Mesodermal cell (in vitro differentiated cells): ENCODE measurements around the gene DGKA.
A peak's percentile ranks its signal among the peaks of the same experiment; 100 is the strongest.

ENCODE experiments used
- H3K27ac ChIP-seq: 2 replicates; pipeline ENCODE4 v1.7.0; 2013; ENCODE audit warnings: mild to moderate bottlenecking, low read depth, low read length, moderate library complexity; ENCODE audit not compliant: severe bottlenecking
- H3K36me3 ChIP-seq: 2 replicates; pipeline ENCODE4 v1.7.1; 2013; ENCODE audit warnings: mild to moderate bottlenecking, low read length, moderate library complexity; ENCODE audit not compliant: control insufficient read depth, insufficient read depth
- H3K4me1 ChIP-seq: one replicate; pipeline ENCODE4 v1.7.1; 2013; ENCODE audit warnings: mild to moderate bottlenecking, low read length; ENCODE audit not compliant: insufficient read depth, control insufficient read depth, poor library complexity, severe bottlenecking
- H3K4me3 ChIP-seq: 2 replicates; pipeline ENCODE4 v1.7.0; 2013; ENCODE audit warnings: low read length, control low read depth, mild to moderate bottlenecking; ENCODE audit not compliant: insufficient read depth, poor library complexity, severe bottlenecking; ENCODE audit errors: extremely low read depth
- H3K9me3 ChIP-seq: 2 replicates; pipeline ENCODE4 v1.7.1; 2013; ENCODE audit warnings: mild to moderate bottlenecking, low read length, moderate library complexity; ENCODE audit not compliant: control insufficient read depth
- WGBS, 2 experiments: methylation state at CpG; one replicate each; pipeline ENCODE4 v1.1.5; 2013; ENCODE audit warnings: missing lambda C conversion rate in 2 of 2; ENCODE audit not compliant: insufficient coverage in 2 of 2; 5-methylcytosine and 5-hydroxymethylcytosine counted together

The DGKA gene

DNA sequence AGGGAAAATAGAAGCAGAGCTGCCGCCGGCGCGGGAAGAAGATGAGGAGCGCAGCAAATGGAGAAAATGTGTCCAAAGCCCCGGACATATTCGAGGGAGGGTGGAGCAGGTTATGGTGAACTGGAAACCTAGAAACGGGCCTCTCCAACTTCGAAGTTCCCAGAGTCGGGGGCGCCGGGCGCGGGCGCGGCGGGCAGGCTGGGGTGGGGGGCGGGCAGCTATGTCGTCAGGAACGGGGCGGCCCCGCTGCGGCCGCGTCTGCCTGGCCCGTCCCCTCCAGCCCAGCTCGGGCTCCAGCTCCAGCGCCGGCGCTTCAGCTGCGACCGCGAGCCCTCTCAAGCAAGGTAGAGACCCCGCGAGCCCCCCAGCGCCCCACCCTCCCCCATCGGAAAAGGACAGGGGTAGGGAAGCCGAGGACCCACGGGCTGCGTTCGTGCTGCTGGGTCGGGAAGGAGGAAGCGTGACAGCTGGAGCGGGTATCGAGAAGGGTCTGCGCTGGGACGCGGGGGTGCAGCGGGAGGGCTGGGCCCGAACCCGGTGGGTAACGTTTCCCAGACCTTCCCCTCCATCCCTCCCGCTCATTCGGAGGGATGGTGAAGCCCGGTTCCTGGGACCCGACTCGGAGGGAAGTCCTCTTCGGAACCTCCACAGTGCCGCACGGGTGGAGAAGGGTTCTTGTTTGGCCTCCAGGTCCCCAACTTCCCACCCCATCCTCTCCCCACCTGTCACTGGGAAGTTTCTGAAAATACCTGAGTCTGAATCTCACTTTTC lies 1.0 kb downstream of the DGKA start:
- Histone ChIP-seq H3K4me3 (peak overlapping the region; percentile 62), H3K36me3 (peaks cover under 1% of the 10 kb centered on the region), H3K27ac (peak overlapping the region; percentile 45), H3K4me1 (peaks cover 42% of the 10 kb centered on the region), H3K9me3 (no peaks in the 10 kb centered on the region)
- WGBS, 2 experiments: 1 to 4% methylated on average over 26 to 40 of the region's 60 CpGs

DNA sequence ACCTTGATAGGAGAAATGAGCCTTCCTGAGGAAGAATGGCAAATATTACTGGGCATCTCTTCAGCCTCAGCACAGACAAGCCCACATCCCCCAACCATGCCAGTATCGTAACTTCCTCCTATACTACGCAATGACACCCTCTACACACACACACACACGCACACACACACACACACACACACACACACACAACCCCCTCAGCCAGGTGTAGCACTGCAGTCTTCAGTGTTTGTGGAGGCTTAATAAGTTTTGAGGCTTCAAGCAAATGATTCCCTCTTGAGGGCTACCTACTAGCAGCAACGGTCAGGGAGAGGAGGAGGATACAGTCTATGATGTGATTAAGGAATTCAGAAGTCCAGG lies 1.6 kb downstream of the DGKA start:
- WGBS, 2 experiments: 45 to 83% methylated on average over 2 of the region's 4 CpGs
- H3K4me3 ChIP-seq: peak overlapping the region; percentile 62
- H3K9me3 ChIP-seq: no peaks in the 10 kb centered on the region
- H3K27ac ChIP-seq: peak overlapping the region; percentile 65
- H3K4me1 ChIP-seq: peaks cover 42% of the 10 kb centered on the region
- H3K36me3 ChIP-seq: peaks cover 5% of the 10 kb centered on the region

DNA sequence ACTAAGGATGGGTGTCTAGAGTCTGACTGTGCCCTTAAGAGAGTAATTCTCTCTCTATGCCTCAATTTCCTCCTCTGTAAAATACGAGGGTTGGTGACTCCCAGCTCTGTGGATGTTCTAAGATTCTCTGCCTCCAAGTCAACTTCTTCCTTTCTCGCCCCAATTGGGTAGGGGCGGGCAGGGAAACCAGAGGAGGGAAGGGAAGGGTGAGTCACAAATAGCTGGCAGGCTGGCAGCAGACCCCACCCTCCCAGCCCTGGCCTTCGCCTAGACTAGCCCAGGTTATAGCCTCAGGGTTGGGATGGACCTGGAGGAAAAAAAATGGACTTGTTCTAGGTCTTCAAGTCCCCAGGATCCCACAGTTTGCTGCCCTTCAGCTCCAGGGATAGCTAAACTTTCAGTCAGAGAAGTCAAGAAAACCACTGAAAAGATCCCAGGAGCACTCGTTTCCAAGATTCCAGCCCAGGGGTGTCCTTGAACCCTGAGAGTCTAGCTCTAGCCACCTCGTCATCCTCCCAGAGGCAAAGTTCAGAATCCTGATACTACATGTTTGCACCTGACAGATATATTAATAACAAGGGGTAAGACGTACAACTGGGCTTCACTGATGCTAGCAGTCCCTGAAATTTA lies 2.3 kb downstream of the DGKA start:
- WGBS, 2 experiments: 83 to 91% methylated on average over 3 of the region's 7 CpGs
- Histone ChIP-seq H3K4me1 (peaks cover 42% of the 10 kb centered on the region), H3K27ac (peak overlapping the region; percentile 65), H3K36me3 (peaks cover 10% of the 10 kb centered on the region), H3K9me3 (no peaks in the 10 kb centered on the region), H3K4me3 (peak overlapping the region; percentile 62)

DNA sequence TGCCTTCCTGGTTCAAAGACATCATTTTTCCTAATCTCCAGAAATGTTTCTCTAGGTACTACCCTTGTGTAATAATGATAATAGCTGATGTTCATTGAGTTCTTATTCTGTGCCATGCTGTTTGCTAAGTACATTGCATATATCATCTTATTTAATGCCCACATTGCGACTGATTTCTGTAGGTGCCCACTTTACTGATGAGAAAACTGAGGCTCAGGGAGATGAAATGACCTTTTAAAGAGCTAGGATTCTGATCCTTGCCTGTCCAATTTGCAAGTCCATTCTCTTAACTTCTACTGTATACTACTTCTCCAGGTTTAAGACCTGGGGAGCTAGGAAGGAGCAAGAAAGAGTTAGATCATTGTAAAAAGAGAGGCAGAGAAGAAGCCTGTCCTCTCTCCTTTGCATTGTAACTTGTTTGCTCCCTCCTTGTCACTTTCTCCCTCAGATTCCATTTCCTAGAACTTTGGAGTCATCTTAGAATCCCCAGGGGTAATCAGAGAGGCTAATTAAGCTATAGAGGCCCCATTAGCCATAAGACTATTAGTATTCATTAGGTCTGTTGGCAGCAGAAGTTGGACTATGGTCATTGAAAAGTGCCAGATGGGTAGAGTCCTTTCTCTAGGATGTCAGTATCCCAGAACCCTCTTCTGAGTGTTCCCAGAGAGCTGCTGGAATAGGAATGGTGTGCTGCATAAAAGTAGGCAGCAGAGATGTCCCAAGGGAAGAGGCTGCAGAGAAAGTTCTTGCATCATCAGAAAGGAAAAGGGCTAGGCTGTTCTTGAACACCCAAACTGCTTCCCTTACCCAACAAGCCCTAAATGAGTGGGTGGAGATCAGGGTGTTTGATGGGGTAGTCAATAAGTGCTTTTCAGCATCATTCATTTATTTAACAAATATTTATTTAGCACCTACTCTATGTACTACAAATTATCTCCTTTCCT lies 3.1 kb downstream of the DGKA start:
- H3K4me1 ChIP-seq: peaks cover 39% of the 10 kb centered on the region
- no peak overlapping the region for H3K27ac ChIP-seq
- peaks cover 18% of the 10 kb centered on the region for H3K36me3 ChIP-seq
- WGBS, 2 experiments: no CpG with 5 or more reads among the region's 1 CpG
- H3K9me3 ChIP-seq: no peaks in the 10 kb centered on the region
- no peak overlapping the region for H3K4me3 ChIP-seq

DNA sequence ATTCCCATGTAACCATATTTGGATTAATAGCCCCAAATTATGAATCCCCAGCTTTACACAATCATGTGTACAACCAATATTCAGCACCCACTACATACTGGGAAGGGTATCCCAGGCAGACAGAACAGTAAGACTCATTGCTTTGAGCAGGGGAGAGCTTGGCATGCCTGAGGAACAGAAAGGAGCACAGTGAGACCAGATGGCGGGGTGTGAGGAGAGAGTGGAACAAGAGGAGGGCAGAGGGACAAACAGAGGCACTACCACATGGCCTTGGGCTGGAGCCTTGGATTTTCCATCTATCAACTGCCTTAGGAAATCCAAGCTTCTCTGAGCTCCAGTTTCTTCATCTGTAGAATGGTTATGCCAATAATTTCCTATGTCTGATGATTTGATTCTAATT lies 3.8 kb downstream of the DGKA start:
- Histone ChIP-seq H3K36me3 (peaks cover 24% of the 10 kb centered on the region), H3K27ac (no peak overlapping the region), H3K4me3 (no peak overlapping the region), H3K4me1 (peaks cover 32% of the 10 kb centered on the region), H3K9me3 (no peaks in the 10 kb centered on the region)
- 71 to 100% methylated on average over 1 of the region's 1 CpG for WGBS, 2 experiments

DNA sequence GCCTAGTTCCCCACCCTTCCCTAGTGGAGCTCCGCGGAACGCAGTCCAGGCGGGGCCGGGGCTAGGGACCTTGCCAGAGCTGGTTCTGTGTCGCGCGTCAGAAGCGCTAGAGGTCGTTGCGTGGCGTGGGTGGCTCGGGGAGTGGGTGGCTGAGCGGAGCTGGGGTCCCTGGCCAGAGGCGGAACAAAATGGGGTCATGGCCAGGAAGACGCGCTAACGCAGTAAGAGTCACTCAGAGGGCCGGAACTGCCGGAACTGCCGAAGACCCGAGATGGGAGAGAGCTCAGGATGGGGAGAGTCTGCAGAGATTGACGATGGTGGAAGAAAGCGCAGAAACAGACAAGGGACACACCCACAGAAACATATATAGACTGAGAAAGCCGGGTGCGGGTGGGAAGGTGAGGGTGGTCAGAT lies 4.8 kb downstream of the DGKA start:
- Histone ChIP-seq H3K36me3 (peaks cover 29% of the 10 kb centered on the region), H3K27ac (no peak overlapping the region), H3K9me3 (no peaks in the 10 kb centered on the region), H3K4me3 (no peak overlapping the region), H3K4me1 (peaks cover 28% of the 10 kb centered on the region)
- 94 to 95% methylated on average over 17 to 23 of the region's 26 CpGs for WGBS, 2 experiments

DNA sequence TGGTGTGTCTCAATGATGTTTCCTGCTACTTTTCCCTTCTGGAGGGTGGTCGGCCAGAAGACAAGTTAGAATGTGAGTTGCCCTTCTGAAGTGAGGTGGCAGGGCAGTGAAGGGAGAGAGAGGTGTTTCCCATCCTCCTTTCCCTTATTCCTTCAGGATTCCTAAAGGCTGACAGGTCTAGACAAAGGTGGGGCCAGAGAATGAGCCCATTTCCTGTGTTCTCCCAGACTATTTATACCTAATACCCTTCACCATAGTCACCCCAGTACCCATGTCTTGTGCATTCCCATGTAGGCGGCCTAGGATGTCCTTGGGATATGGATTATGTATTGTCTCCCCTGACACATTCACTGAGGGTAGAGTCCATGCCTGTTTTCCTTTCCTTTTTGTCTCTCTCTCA lies 7.0 kb downstream of the DGKA start:
- no peak overlapping the region for H3K27ac ChIP-seq
- no peak overlapping the region for H3K4me3 ChIP-seq
- peaks cover 15% of the 10 kb centered on the region for H3K4me1 ChIP-seq
- H3K36me3 ChIP-seq: peaks cover 45% of the 10 kb centered on the region
- no peaks in the 10 kb centered on the region for H3K9me3 ChIP-seq
- 100% methylated on average over 1 of the region's 2 CpGs; no CpG with 5 or more reads in 1 of the 2 experiments for WGBS, 2 experiments

GRCh38 chr12:55938826-55939501 lies 8.0 kb downstream of the DGKA start:
- Histone ChIP-seq H3K27ac (no peak overlapping the region), H3K4me3 (no peak overlapping the region), H3K4me1 (peaks cover 8% of the 10 kb centered on the region), H3K36me3 (peaks cover 47% of the 10 kb centered on the region), H3K9me3 (no peaks in the 10 kb centered on the region)
- WGBS, 2 experiments: 95 to 97% methylated on average over 4 to 8 of the region's 8 CpGs

DNA sequence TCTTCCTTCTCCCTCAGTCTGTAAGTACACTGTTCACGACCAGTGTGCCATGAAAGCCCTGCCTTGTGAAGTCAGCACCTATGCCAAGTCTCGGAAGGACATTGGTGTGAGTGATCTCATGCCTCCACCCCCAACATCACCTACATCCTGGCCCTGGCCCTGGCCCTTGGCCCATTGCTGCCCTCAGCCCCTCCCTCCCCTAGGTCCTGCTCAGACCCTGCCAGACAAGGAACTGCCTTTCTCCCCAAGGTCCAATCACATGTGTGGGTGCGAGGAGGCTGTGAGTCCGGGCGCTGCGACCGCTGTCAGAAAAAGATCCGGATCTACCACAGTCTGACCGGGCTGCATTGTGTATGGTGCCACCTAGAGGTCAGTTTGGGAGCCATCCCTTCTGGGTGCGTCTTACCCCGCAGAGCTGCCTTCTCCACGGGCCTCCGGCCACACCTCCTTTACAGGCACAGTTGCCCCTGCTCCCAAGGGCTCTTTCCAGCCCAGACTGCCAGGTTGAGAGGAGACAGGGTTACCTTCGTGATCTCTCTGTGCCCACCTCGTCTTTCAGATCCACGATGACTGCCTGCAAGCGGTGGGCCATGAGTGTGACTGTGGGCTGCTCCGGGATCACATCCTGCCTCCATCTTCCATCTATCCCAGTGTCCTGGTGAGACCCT lies 9.2 kb downstream of the DGKA start:
- Histone ChIP-seq H3K9me3 (no peaks in the 10 kb centered on the region), H3K4me3 (no peak overlapping the region), H3K27ac (no peak overlapping the region), H3K4me1 (peaks cover 7% of the 10 kb centered on the region), H3K36me3 (peaks cover 59% of the 10 kb centered on the region)
- 25 to 32% methylated on average over 13 to 18 of the region's 18 CpGs for WGBS, 2 experiments

GRCh38 chr12:55942055-55942454 lies 11.1 kb downstream of the DGKA start:
- H3K27ac ChIP-seq: no peak overlapping the region
- 92 to 96% methylated on average over 3 of the region's 4 CpGs for WGBS, 2 experiments
- no peak overlapping the region for H3K4me3 ChIP-seq
- no peaks in the 10 kb centered on the region for H3K9me3 ChIP-seq
- no peaks in the 10 kb centered on the region for H3K4me1 ChIP-seq
- peaks cover 67% of the 10 kb centered on the region for H3K36me3 ChIP-seq
